ENCODE measurements around the gene KIF12. TPM values are rescaled to one million over a fixed set of nuclear protein-coding genes. Genes with fewer than 3 reads are reported as not detected.

The KIF12 gene
- 100 to 1,000 TPM in 2 of 4 donors, 10 to 100 TPM in 2; 14.3 to 151 (median 105) TPM for polyA plus RNA-seq
- long read RNA-seq, donor 1, partial matches to known transcripts = 37 of 40 reads
- long read RNA-seq, donor 1, other reads (novel, unspliced or antisense) = 0 of 40 reads
- long read RNA-seq, donor 2, partial matches to known transcripts = 0 of 1 reads
- long read RNA-seq, donor 2, other reads (novel, unspliced or antisense) = 0 of 1 reads
- long read RNA-seq, donor 3, partial matches to known transcripts = 0 of 3 reads
- long read RNA-seq, donor 3, other reads (novel, unspliced or antisense) = 0 of 3 reads
- long read RNA-seq, donor 4 = 0 reads
- long read RNA-seq, donor 5 = 0 reads
- long read RNA-seq, donor 6, partial matches to known transcripts = 6 of 6 reads
- long read RNA-seq, donor 6, other reads (novel, unspliced or antisense) = 0 of 6 reads
- long read RNA-seq, donor 7 = 0 reads
- long read RNA-seq, donor 8 = 0 reads
- long read RNA-seq, donor 9, partial matches to known transcripts = 0 of 1 reads
- long read RNA-seq, donor 9, other reads (novel, unspliced or antisense) = 0 of 1 reads
- long read RNA-seq, donor 10, partial matches to known transcripts = 0 of 1 reads
- long read RNA-seq, donor 10, other reads (novel, unspliced or antisense) = 0 of 1 reads

GRCh38 chr9:114098936-114099668, at the start of gene KIF12:
Gene KIF12, minus strand, starts transcription at chr9:114099292. Its CDS starts 16 bp downstream, at chr9:114099276.
- peak within 1 kb of the TSS; percentile 22 to 99 (median 48) for H3K27ac ChIP-seq (ENCODE audit: low read depth in 1 of 3, low read length in 2 of 3)
- peaks cover 0 to 3% (median 0%) of the 10 kb centered on the region in 3 donors for H3K27me3 ChIP-seq (ENCODE audit: control insufficient read depth in 3 of 3, insufficient read depth in 3 of 3, low read length in 3 of 3)
- peaks cover 0 to 12% of the 10 kb centered on the region in 2 donors for H3K9me3 ChIP-seq (ENCODE audit: control insufficient read depth in 2 of 2, insufficient read depth in 1 of 2, low read depth in 1 of 2, low read length in 1 of 2)
- WGBS, 3 donors = 13 to 26% (median 24%) methylated on average over 32 of the region's 32 CpGs
- H3K4me1 ChIP-seq (ENCODE audit: control insufficient read depth in 3 of 3, insufficient read depth in 2 of 3, low read depth in 1 of 3, low read length in 2 of 3) = peaks cover 0 to 34% (median 2%) of the 10 kb centered on the region in 3 donors
- peaks cover 0 to 35% (median 4%) of the 10 kb centered on the region in 3 donors for H3K36me3 ChIP-seq (ENCODE audit: control insufficient read depth in 3 of 3, insufficient read depth in 2 of 3, low read depth in 1 of 3, low read length in 3 of 3)
- FAIRE-seq (no peak), DNase-seq (peak; percentile 37 to 92)
- H3K4me3 ChIP-seq (ENCODE audit: low read depth in 1 of 3, low read length in 3 of 3) = peak within 1 kb of the TSS in 2 of 3 donors; percentile 65 to 73

GRCh38 chr9:114146735-114147134, 47.6 kb upstream of the KIF12 start:
- Histone ChIP-seq H3K36me3 (ENCODE audit: control insufficient read depth in 3 of 3, insufficient read depth in 2 of 3, low read depth in 1 of 3, low read length in 3 of 3) (no peaks in the 10 kb centered on the region), H3K27ac (ENCODE audit: low read depth in 1 of 3, low read length in 2 of 3) (no peak overlapping the region), H3K9me3 (ENCODE audit: control insufficient read depth in 2 of 2, insufficient read depth in 1 of 2, low read depth in 1 of 2, low read length in 1 of 2) (peaks cover 0 to 2% of the 10 kb centered on the region in 2 donors), H3K27me3 (ENCODE audit: control insufficient read depth in 3 of 3, insufficient read depth in 3 of 3, low read length in 3 of 3) (no peaks in the 10 kb centered on the region), H3K4me1 (ENCODE audit: control insufficient read depth in 3 of 3, insufficient read depth in 2 of 3, low read depth in 1 of 3, low read length in 2 of 3) (peaks cover 0 to 6% (median 0%) of the 10 kb centered on the region in 3 donors), H3K4me3 (ENCODE audit: low read depth in 1 of 3, low read length in 3 of 3) (no peak overlapping the region)
- WGBS, 3 donors = 82 to 89% (median 85%) methylated on average over 6 of the region's 6 CpGs
- DNase-seq (no peak), FAIRE-seq (no peak)

GRCh38 chr9:114143234-114143633, 44.1 kb upstream of the KIF12 start:
- H3K4me3 ChIP-seq (ENCODE audit: low read depth in 1 of 3, low read length in 3 of 3) = no peak overlapping the region
- H3K9me3 ChIP-seq (ENCODE audit: control insufficient read depth in 2 of 2, insufficient read depth in 1 of 2, low read depth in 1 of 2, low read length in 1 of 2) = peaks cover 0 to 2% of the 10 kb centered on the region in 2 donors
- DNase-seq (no peak), FAIRE-seq (no peak)
- H3K27ac ChIP-seq (ENCODE audit: low read depth in 1 of 3, low read length in 2 of 3) = no peak overlapping the region
- peaks cover 0 to 13% (median 0%) of the 10 kb centered on the region in 3 donors for H3K4me1 ChIP-seq (ENCODE audit: control insufficient read depth in 3 of 3, insufficient read depth in 2 of 3, low read depth in 1 of 3, low read length in 2 of 3)
- H3K27me3 ChIP-seq (ENCODE audit: control insufficient read depth in 3 of 3, insufficient read depth in 3 of 3, low read length in 3 of 3) = no peaks in the 10 kb centered on the region
- WGBS, 3 donors = 89 to 98% (median 93%) methylated on average over 5 of the region's 5 CpGs
- H3K36me3 ChIP-seq (ENCODE audit: control insufficient read depth in 3 of 3, insufficient read depth in 2 of 3, low read depth in 1 of 3, low read length in 3 of 3) = no peaks in the 10 kb centered on the region

- Histone ChIP-seq H3K27ac (ENCODE audit: low read depth in 1 of 3, low read length in 2 of 3) (no peak overlapping the region), H3K4me3 (ENCODE audit: low read depth in 1 of 3, low read length in 3 of 3) (no peak overlapping the region), H3K9me3 (ENCODE audit: control insufficient read depth in 2 of 2, insufficient read depth in 1 of 2, low read depth in 1 of 2, low read length in 1 of 2) (peaks cover 0 to 2% of the 10 kb centered on the region in 2 donors), H3K27me3 (ENCODE audit: control insufficient read depth in 3 of 3, insufficient read depth in 3 of 3, low read length in 3 of 3) (no peaks in the 10 kb centered on the region), H3K36me3 (ENCODE audit: control insufficient read depth in 3 of 3, insufficient read depth in 2 of 3, low read depth in 1 of 3, low read length in 3 of 3) (no peaks in the 10 kb centered on the region), H3K4me1 (ENCODE audit: control insufficient read depth in 3 of 3, insufficient read depth in 2 of 3, low read depth in 1 of 3, low read length in 2 of 3) (peaks cover 0 to 13% (median 0%) of the 10 kb centered on the region in 3 donors)
- DNase-seq (peak in 1 of 2 donors; percentile 10), FAIRE-seq (no peak)
- WGBS, 3 donors = 28 to 38% (median 29%) methylated on average over 7 of the region's 7 CpGs
Observed at GRCh38 chr9:114141553-114142402, 42.7 kb upstream of the KIF12 start.

- Histone ChIP-seq H3K27ac (ENCODE audit: low read depth in 1 of 3, low read length in 2 of 3) (no peak overlapping the region), H3K9me3 (ENCODE audit: control insufficient read depth in 2 of 2, insufficient read depth in 1 of 2, low read depth in 1 of 2, low read length in 1 of 2) (peaks cover 0 to 2% of the 10 kb centered on the region in 2 donors), H3K4me1 (ENCODE audit: control insufficient read depth in 3 of 3, insufficient read depth in 2 of 3, low read depth in 1 of 3, low read length in 2 of 3) (peaks cover 0 to 13% (median 0%) of the 10 kb centered on the region in 3 donors), H3K4me3 (ENCODE audit: low read depth in 1 of 3, low read length in 3 of 3) (no peak overlapping the region), H3K27me3 (ENCODE audit: control insufficient read depth in 3 of 3, insufficient read depth in 3 of 3, low read length in 3 of 3) (no peaks in the 10 kb centered on the region), H3K36me3 (ENCODE audit: control insufficient read depth in 3 of 3, insufficient read depth in 2 of 3, low read depth in 1 of 3, low read length in 3 of 3) (no peaks in the 10 kb centered on the region)
- 58 to 66% (median 63%) methylated on average over 4 of the region's 4 CpGs for WGBS, 3 donors
- FAIRE-seq = no peak
- DNase-seq = no peak
Observed at GRCh38 chr9:114140850-114141249, 41.8 kb upstream of the KIF12 start.

DNA sequence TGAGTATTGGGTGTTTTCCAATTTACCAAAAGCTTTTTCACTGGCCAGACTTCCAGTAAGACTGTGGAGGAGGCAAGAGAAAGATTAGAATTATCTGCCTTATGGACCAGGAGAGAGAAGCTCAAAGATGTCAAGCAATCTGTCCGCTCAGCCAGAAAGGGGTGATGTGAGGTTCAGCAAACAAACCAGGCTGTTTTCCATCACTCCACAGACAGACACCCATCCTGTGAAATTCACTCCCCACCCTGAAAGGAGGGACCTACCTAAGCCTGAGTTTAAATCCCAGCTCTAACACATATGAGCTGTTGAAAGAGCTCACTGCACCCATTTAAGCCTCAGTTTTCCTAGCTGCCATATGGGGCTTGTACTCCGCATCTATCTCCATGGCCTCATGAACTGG, 41.3 kb upstream of the KIF12 start:
- FAIRE-seq (no peak), DNase-seq (no peak)
- Histone ChIP-seq H3K4me1 (ENCODE audit: control insufficient read depth in 3 of 3, insufficient read depth in 2 of 3, low read depth in 1 of 3, low read length in 2 of 3) (peaks cover 0 to 13% (median 0%) of the 10 kb centered on the region in 3 donors), H3K27me3 (ENCODE audit: control insufficient read depth in 3 of 3, insufficient read depth in 3 of 3, low read length in 3 of 3) (no peaks in the 10 kb centered on the region), H3K4me3 (ENCODE audit: low read depth in 1 of 3, low read length in 3 of 3) (no peak overlapping the region), H3K36me3 (ENCODE audit: control insufficient read depth in 3 of 3, insufficient read depth in 2 of 3, low read depth in 1 of 3, low read length in 3 of 3) (no peaks in the 10 kb centered on the region), H3K9me3 (ENCODE audit: control insufficient read depth in 2 of 2, insufficient read depth in 1 of 2, low read depth in 1 of 2, low read length in 1 of 2) (peaks cover 0 to 2% of the 10 kb centered on the region in 2 donors), H3K27ac (ENCODE audit: low read depth in 1 of 3, low read length in 2 of 3) (no peak overlapping the region)
- WGBS, 3 donors = 85 to 98% (median 95%) methylated on average over 2 of the region's 2 CpGs

DNA sequence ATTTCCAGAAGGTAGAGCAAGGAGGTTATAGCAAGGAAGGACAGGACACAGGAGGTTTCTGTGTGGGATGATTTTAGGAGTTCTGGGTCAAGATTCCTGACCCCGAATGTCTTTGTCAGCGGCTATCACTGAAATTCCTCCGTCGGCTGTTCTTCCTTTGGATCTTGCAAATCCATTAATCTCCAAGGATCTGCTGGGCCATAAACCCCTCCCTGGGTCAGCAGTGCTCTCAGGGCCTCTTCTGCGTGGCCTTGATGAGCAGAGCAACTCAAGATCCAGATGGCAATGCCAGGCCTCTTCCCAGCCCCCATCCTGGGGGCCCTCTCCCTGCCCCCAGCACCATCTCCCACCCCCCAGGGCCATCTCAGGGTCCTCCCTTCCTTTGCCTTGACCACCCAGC, 40.0 kb upstream of the KIF12 start:
- H3K9me3 ChIP-seq (ENCODE audit: control insufficient read depth in 2 of 2, insufficient read depth in 1 of 2, low read depth in 1 of 2, low read length in 1 of 2) = peaks cover 0 to 2% of the 10 kb centered on the region in 2 donors
- 85 to 95% (median 92%) methylated on average over 5 of the region's 5 CpGs for WGBS, 3 donors
- H3K36me3 ChIP-seq (ENCODE audit: control insufficient read depth in 3 of 3, insufficient read depth in 2 of 3, low read depth in 1 of 3, low read length in 3 of 3) = no peaks in the 10 kb centered on the region
- peaks cover 0 to 13% (median 0%) of the 10 kb centered on the region in 3 donors for H3K4me1 ChIP-seq (ENCODE audit: control insufficient read depth in 3 of 3, insufficient read depth in 2 of 3, low read depth in 1 of 3, low read length in 2 of 3)
- no peak overlapping the region for H3K27ac ChIP-seq (ENCODE audit: low read depth in 1 of 3, low read length in 2 of 3)
- H3K4me3 ChIP-seq (ENCODE audit: low read depth in 1 of 3, low read length in 3 of 3) = no peak overlapping the region
- no peaks in the 10 kb centered on the region for H3K27me3 ChIP-seq (ENCODE audit: control insufficient read depth in 3 of 3, insufficient read depth in 3 of 3, low read length in 3 of 3)
- DNase-seq = no peak
- no peak for FAIRE-seq

Measured in small intestine (tissue), 16 donors.